Left ventricle myocardium inferior (tissue), 1 donor: Measurements from ENCODE around the gene UCKL1. TPM values are rescaled to one million over a fixed set of nuclear protein-coding genes. Genes with fewer than 3 reads are reported as not detected.

Source experiments
- DNase-seq: peaks from one replicate; pipeline ENCODE4 v3.0.0-alpha.2; 2020
- H3K27ac ChIP-seq: fragments of 200-600 bp; replicated peaks from 2 replicates; pipeline ENCODE4 v1.8.0; 2021
- H3K27me3 ChIP-seq: fragments of 200-600 bp; 2 replicates; pipeline ENCODE4 v1.8.0; 2021; ENCODE audit warnings: low read depth
- H3K36me3 ChIP-seq: fragments of 200-600 bp; 2 replicates; pipeline ENCODE4 v1.8.0; 2021
- H3K4me1 ChIP-seq: fragments of 200-600 bp; 2 replicates; pipeline ENCODE4 v1.8.0; 2021
- H3K4me3 ChIP-seq: fragments of 200-600 bp; 2 replicates; pipeline ENCODE4 v1.8.0; 2021; ENCODE audit warnings: mild to moderate bottlenecking, moderate library complexity
- H3K9me3 ChIP-seq: fragments of 200-600 bp; replicated peaks from 2 replicates; pipeline ENCODE4 v1.8.0; 2021
- CTCF ChIP-seq: fragments of 200-600 bp; IDR thresholded peaks from 2 replicates; pipeline ENCODE4 v1.8.0; 2021; ENCODE audit warnings: antibody characterized with exemption, mild to moderate bottlenecking, borderline replicate concordance
- intact Hi-C: fragments of 100-400 bp; cut with micrococcal nuclease; formaldehyde crosslinking; loops from one replicate; pipeline ENCODE4 v1.11.0; 2022
- total RNA-seq: library from RNA; stranded (reverse); fragmentation: NEBNext Ultra II Directional; extraction: Animal tissue kit (Norgen Biotek cat#: 25700); gene quantifications from one replicate; pipeline ENCODE4 v1.2.1, GENCODE V29; 2021
- donor health status: DM: no; HTN: yes; CAD: no; lungs with severe emphysema.

Gene UCKL1
- total RNA-seq, 1 donor from 2014 or later, result 41.0 TPM

GRCh38 chr20:63944078-63944941, 11.9 kb downstream of the UCKL1 start:
- H3K4me1 ChIP-seq, result peaks cover 72% of the 10 kb centered on the region

GRCh38 chr20:63943808-63944077, 12.5 kb downstream of the UCKL1 start:
- intact Hi-C loops, result no loop called here
- no peak for TF ChIP-seq CTCF
- H3K4me3 ChIP-seq, result no peak overlapping the region
- DNase-seq, result no peak
- H3K9me3 ChIP-seq, result no peaks in the 10 kb centered on the region
- H3K27ac ChIP-seq, result peak overlapping the region; percentile 84
- H3K36me3 ChIP-seq, result peaks cover 66% of the 10 kb centered on the region
- H3K27me3 ChIP-seq, result no peaks in the 10 kb centered on the region
- H3K4me1 ChIP-seq, result peaks cover 66% of the 10 kb centered on the region

More at GRCh38 chr20:63944078-63944941, 11.9 kb downstream of the UCKL1 start:
- H3K9me3 ChIP-seq, result no peaks in the 10 kb centered on the region
- DNase-seq, result no peak
- peaks cover 61% of the 10 kb centered on the region for H3K36me3 ChIP-seq
- no peak for TF ChIP-seq CTCF
- no peak overlapping the region for H3K4me3 ChIP-seq
- no peaks in the 10 kb centered on the region for H3K27me3 ChIP-seq
- intact Hi-C loops, result no loop called here
- H3K27ac ChIP-seq, result peak overlapping the region; percentile 98

GRCh38 chr20:63942969-63943807, 13.0 kb downstream of the UCKL1 start:
- peak overlapping the region; percentile 84 for H3K27ac ChIP-seq
- intact Hi-C loops, result no loop called here
- peaks cover 61% of the 10 kb centered on the region for H3K4me1 ChIP-seq
- H3K9me3 ChIP-seq, result no peaks in the 10 kb centered on the region
- H3K36me3 ChIP-seq, result peaks cover 72% of the 10 kb centered on the region
- DNase-seq, result no peak
- no peaks in the 10 kb centered on the region for H3K27me3 ChIP-seq
- TF ChIP-seq CTCF, result no peak
- no peak overlapping the region for H3K4me3 ChIP-seq

- Histone ChIP-seq H3K9me3 (no peaks in the 10 kb centered on the region), H3K4me3 (no peak overlapping the region), H3K27me3 (no peaks in the 10 kb centered on the region), H3K36me3 (peaks cover 80% of the 10 kb centered on the region), H3K4me1 (peaks cover 53% of the 10 kb centered on the region), H3K27ac (peak overlapping the region; percentile 84)
- intact Hi-C loops, result no loop called here
- no peak for TF ChIP-seq CTCF
- peak; percentile 43 for DNase-seq
Measured at GRCh38 chr20:63942250-63942951, 13.8 kb downstream of the UCKL1 start.
